ENCODE measurements around the gene RRAGA. TPM values are rescaled to one million over a fixed set of nuclear protein-coding genes. Genes with fewer than 3 reads are reported as not detected.
"Not testable (repeated sequence)": the region's sequence is repeated elsewhere in the genome, so short reads cannot be mapped to it uniquely, and the experiment has no call there.

Gene RRAGA
- total RNA-seq: 54.1 and 54.3 TPM in 2 replicates

DNA sequence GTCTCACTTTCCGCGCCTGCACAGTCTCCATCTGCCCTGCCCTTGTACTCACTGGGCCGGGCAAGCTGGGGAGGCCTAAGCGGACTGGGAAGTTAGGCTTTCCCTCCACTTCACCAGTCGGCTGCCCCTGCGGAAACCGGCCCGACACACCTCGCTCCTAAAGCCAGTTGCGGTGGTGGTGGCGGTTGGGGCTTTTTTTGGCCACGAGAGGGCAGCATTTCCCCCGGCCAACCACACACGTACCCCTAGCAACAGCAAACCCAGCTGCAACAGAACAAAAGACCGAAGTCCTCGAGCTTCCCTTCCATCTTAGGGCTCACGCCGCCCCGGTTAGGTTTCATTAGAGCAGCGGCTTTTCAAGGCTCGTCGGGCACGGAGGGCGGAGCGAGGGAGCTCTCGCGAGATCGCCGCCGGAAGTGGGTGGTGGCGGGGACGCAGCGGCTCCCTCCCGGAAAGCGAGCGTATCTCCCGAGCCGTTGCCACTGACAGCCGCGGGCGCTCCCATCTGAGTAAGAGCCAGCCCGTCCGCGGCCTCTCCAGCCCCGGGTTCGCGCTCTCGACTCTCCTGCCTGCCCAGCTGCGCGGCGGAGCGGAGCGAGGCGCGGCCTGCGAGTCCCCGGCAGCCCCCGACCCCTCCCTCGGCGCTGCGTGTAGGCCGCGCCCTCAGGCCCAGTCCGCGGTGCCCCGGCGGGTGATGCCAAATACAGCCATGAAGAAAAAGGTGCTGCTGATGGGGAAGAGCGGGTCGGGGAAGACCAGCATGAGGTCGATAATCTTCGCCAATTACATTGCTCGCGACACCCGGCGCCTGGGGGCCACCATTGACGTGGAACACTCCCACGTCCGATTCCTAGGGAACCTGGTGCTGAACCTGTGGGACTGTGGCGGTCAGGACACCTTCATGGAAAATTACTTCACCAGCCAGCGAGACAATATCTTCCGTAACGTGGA lies at the start of gene RRAGA:
Gene RRAGA (plus strand): TSS at position 462 of the 951 bp plus-strand sequence. CDS start 233 bp downstream, at position 695.
- peak within 1 kb of the TSS; percentile 99 for H3K27ac Mint-ChIP-seq
- H3K27me3 Mint-ChIP-seq: no peaks in the 10 kb centered on the region
- peaks cover 23% of the 10 kb centered on the region for H3K36me3 Mint-ChIP-seq (ENCODE audit: low read depth)
- H3K4me3 Mint-ChIP-seq: peak within 1 kb of the TSS; percentile 95
- intact Hi-C loops (cut with micrococcal nuclease): loop anchor here (1.0 kb wide), 7 partner anchors 53 to 408 kb away; partner anchors contain the start of genes HAUS6, PLIN2 and RPS6
- no peaks in the 10 kb centered on the region for H3K9me3 Mint-ChIP-seq
- peaks cover 32% of the 10 kb centered on the region for H3K4me1 Mint-ChIP-seq
- DNase-seq: peak; percentile 99

- Mint-ChIP-seq H3K27me3 (no peaks in the 10 kb centered on the region), H3K4me1 (no peaks in the 10 kb centered on the region), H3K9me3 (peaks cover 10% of the 10 kb centered on the region), H3K4me3 (no peak overlapping the region), H3K27ac (no peak overlapping the region), H3K36me3 (ENCODE audit: low read depth) (no peaks in the 10 kb centered on the region)
- intact Hi-C loops (cut with micrococcal nuclease): no loop called here
- no peak for DNase-seq
Observed at GRCh38 chr9:19000133-19000532, 49.1 kb upstream of the RRAGA start.

DNA sequence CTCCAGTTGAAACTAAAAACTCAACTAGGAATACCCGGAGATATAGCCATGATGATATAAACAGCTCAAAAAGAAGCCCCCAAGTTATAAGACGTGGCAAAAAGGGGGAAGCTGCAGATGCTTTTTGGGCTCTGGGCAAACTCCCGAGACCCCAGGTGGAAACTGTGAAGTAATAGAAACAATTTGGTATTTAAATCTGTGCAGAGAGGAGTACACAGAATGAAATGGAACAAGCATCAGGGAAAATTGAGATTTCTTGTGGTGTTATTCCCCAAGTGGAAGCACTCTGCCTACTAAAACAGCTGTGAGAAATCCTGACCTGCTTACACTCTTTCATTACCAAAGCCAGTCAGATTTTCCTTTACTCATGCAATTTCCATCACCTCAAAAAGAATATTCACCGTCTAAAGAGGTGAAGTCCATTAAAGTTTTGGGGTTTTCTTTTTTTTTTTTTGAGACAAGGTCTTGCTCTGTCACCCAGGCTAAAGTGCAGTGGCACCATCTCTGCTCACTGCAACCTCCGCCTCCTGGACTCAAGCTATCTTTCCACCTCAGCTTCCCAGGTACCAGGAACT lies 39.7 kb upstream of the RRAGA start:
- Mint-ChIP-seq H3K27me3 (peaks cover 7% of the 10 kb centered on the region), H3K4me1 (no peaks in the 10 kb centered on the region), H3K27ac (no peak overlapping the region), H3K9me3 (no peaks in the 10 kb centered on the region), H3K4me3 (no peak overlapping the region), H3K36me3 (ENCODE audit: low read depth) (no peaks in the 10 kb centered on the region)
- no peak for DNase-seq
- intact Hi-C loops (cut with micrococcal nuclease): no loop called here

GRCh38 chr9:19018201-19018600 lies 31.0 kb upstream of the RRAGA start:
- no peak for DNase-seq
- Mint-ChIP-seq H3K4me3 (no peak overlapping the region), H3K27ac (no peak overlapping the region), H3K27me3 (peaks cover 12% of the 10 kb centered on the region), H3K4me1 (no peaks in the 10 kb centered on the region), H3K36me3 (ENCODE audit: low read depth) (no peaks in the 10 kb centered on the region), H3K9me3 (no peaks in the 10 kb centered on the region)
- intact Hi-C loops (cut with micrococcal nuclease): no loop called here

- no peak overlapping the region for H3K4me3 Mint-ChIP-seq
- intact Hi-C loops (cut with micrococcal nuclease): loop anchor here (10.0 kb wide), 1 partner anchor 576 kb away; no protein-coding TSS in a partner anchor
- H3K4me1 Mint-ChIP-seq: no peaks in the 10 kb centered on the region
- H3K9me3 Mint-ChIP-seq: no peaks in the 10 kb centered on the region
- DNase-seq: no peak
- H3K36me3 Mint-ChIP-seq (ENCODE audit: low read depth): no peaks in the 10 kb centered on the region
- no peak overlapping the region for H3K27ac Mint-ChIP-seq
- H3K27me3 Mint-ChIP-seq: peaks cover 24% of the 10 kb centered on the region
Observed at GRCh38 chr9:19020886-19021455, 28.3 kb upstream of the RRAGA start.

DNA sequence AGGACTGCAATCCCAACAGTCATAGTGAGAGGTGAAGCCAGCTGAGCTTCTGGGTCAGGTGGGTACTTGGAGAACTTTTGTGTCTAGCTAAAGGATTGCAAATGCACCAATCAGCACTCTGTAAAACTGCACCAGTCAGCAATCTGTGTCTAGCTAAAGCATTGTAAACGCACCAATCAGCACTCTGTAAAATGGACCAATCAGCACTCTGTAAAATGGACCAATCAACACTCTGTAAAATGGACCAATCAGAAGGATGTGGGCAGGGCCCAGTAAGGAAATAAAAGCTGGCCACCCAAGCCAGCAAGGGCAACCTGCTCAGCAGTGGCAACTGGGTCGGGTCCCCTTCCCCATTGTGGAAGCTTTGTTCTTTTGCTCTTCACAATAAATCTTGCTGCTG lies 27.6 kb upstream of the RRAGA start:
- DNase-seq; H3K4me1 Mint-ChIP-seq; H3K9me3 Mint-ChIP-seq; H3K27ac Mint-ChIP-seq; H3K4me3 Mint-ChIP-seq; H3K36me3 Mint-ChIP-seq (ENCODE audit: low read depth): not testable (repeated sequence)
- intact Hi-C loops (cut with micrococcal nuclease): loop anchor here (10.0 kb wide), 1 partner anchor 577 kb away; no protein-coding TSS in a partner anchor
- peaks cover 24% of the 10 kb centered on the region for H3K27me3 Mint-ChIP-seq

GRCh38 chr9:19022206-19022605 lies 27.0 kb upstream of the RRAGA start:
- peaks cover 7% of the 10 kb centered on the region for H3K4me1 Mint-ChIP-seq
- DNase-seq: no peak
- no peaks in the 10 kb centered on the region for H3K9me3 Mint-ChIP-seq
- no peaks in the 10 kb centered on the region for H3K36me3 Mint-ChIP-seq (ENCODE audit: low read depth)
- intact Hi-C loops (cut with micrococcal nuclease): loop anchor here (10.0 kb wide), 1 partner anchor 577 kb away; no protein-coding TSS in a partner anchor
- H3K27me3 Mint-ChIP-seq: peaks cover 24% of the 10 kb centered on the region
- H3K4me3 Mint-ChIP-seq: no peak overlapping the region
- no peak overlapping the region for H3K27ac Mint-ChIP-seq

DNA sequence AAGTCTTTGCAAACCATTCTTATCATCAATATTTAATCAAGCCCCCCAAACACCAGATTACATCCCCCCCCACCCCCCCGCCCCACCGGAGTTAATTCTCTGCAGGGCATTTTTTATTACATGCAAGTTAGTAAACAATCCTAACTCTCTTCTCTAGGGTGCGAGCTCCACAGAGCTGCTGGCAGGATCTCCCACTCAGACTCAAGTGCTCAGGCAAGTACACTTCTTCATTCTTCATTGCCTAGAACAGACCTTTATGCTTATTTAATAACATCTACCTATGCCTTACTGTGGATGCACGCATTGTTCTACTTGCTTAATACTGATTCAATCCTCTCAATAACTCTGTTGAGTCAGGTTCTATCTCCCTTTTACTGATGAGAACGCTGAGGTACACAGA lies 26.1 kb upstream of the RRAGA start:
- Mint-ChIP-seq H3K9me3 (no peaks in the 10 kb centered on the region), H3K4me3 (no peak overlapping the region), H3K27ac (no peak overlapping the region), H3K4me1 (peaks cover 7% of the 10 kb centered on the region), H3K27me3 (peaks cover 24% of the 10 kb centered on the region), H3K36me3 (ENCODE audit: low read depth) (no peaks in the 10 kb centered on the region)
- DNase-seq: no peak
- intact Hi-C loops (cut with micrococcal nuclease): loop anchor here (10.0 kb wide), 1 partner anchor 578 kb away; no protein-coding TSS in a partner anchor

DNA sequence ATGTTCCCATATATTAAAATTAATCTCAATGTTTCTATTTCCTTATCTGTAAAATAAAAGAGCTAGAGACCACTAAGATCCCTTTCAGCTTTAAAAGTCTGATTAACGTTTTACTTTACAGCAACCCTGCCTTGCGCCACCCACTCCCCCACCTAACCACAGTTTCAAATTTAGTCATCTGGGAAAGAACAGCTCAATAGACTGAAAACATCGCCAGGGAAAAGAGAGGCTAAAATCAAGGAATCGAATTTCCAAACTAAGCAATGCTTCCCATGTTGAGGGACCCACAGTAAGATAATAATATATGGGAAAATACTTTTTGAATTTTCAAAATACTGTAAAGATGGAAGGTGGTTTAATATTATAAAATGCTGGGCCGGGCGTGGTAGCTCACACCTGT lies 22.9 kb upstream of the RRAGA start:
- intact Hi-C loops (cut with micrococcal nuclease): loop anchor here (5.0 to 10.0 kb wide), 2 partner anchors 582 to 1214 kb away; no protein-coding TSS in a partner anchor
- Mint-ChIP-seq H3K9me3 (no peaks in the 10 kb centered on the region), H3K4me3 (no peak overlapping the region), H3K27ac (no peak overlapping the region), H3K36me3 (ENCODE audit: low read depth) (no peaks in the 10 kb centered on the region), H3K27me3 (peaks cover 27% of the 10 kb centered on the region), H3K4me1 (peaks cover 11% of the 10 kb centered on the region)
- no peak for DNase-seq

- Mint-ChIP-seq H3K36me3 (ENCODE audit: low read depth) (no peaks in the 10 kb centered on the region), H3K27me3 (peaks cover 19% of the 10 kb centered on the region), H3K27ac (no peak overlapping the region), H3K4me1 (peaks cover 11% of the 10 kb centered on the region), H3K9me3 (no peaks in the 10 kb centered on the region), H3K4me3 (no peak overlapping the region)
- DNase-seq: no peak
- intact Hi-C loops (cut with micrococcal nuclease): loop anchor here (5.0 to 10.0 kb wide), 2 partner anchors 583 to 1216 kb away; no protein-coding TSS in a partner anchor
Observed at GRCh38 chr9:19027825-19028224, 21.4 kb upstream of the RRAGA start.

DNA sequence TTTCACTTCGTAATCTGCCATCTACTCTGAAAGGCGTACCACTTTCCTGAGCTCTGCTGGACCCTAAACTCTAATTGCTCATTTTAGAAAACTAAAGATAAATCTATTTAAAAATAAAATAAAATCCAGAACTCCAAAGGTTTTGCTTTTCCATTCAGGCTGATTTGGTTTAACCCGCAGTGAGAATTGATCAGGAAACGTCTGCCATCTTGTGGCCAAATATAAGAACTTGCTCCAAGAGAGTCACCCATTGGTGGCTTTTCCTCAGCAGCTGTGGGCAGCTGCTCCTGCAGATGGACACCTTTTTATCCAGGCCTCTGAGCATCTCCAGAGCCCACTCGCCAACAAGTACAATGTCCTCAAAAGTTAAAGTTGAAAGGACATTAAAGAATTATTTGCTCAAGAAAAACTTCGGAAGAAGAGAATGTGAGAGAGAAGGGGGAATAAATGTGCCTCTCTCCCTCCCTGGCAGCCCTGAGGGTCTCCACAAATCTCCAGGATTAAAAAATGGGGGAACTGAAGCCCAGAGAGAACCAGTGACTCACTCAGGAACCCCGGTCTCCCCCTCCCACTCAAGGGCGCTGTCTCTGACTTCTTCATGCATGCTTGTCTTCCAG lies 20.3 kb upstream of the RRAGA start:
- peak; percentile 81 for DNase-seq
- Mint-ChIP-seq H3K4me1 (peaks cover 11% of the 10 kb centered on the region), H3K27ac (no peak overlapping the region), H3K4me3 (no peak overlapping the region), H3K36me3 (ENCODE audit: low read depth) (no peaks in the 10 kb centered on the region), H3K27me3 (peaks cover 11% of the 10 kb centered on the region), H3K9me3 (no peaks in the 10 kb centered on the region)
- intact Hi-C loops (cut with micrococcal nuclease): loop anchor here (1.0 to 10.0 kb wide), 3 partner anchors 584 to 1217 kb away; no protein-coding TSS in a partner anchor

DNA sequence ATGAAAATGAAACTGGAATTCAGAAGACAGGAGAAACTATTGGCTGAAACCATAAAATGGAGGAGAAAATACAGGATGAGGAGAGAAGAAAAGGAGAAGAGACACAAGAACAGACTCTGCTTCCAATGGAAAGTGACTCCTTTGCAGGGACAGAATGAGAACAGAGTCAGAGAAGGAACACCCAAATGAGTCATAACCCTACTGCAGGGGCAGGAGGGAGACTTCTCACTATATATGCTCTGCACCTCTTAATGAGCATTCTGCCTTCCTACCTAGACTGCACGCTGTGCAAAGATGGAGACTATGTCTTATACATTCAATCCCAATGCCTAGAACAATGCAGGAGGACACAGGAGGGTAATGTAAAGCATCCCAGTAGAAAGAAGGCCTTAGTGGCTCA lies 18.3 kb upstream of the RRAGA start:
- Mint-ChIP-seq H3K27me3 (peaks cover 10% of the 10 kb centered on the region), H3K27ac (no peak overlapping the region), H3K4me3 (no peak overlapping the region), H3K9me3 (no peaks in the 10 kb centered on the region), H3K4me1 (peaks cover 11% of the 10 kb centered on the region), H3K36me3 (ENCODE audit: low read depth) (no peaks in the 10 kb centered on the region)
- intact Hi-C loops (cut with micrococcal nuclease): no loop called here
- no peak for DNase-seq

DNA sequence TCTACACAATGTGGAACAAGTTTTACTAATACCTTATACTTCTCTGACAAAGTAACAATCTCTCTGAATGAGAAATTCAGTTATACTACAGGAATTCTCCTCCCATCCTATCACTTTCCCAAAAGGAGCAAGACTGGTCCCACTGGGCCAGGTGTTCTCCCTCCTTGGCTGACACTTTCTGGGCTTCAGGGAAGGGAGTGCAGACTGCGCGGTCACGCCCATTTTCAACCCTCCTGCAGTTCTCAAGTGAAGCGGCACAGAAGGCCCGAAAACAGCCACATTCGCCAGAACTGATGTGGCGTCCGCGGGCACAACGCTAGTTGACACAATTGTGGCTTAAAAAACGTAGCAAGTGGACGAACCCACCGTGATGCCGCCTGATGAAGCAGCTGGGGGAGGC lies 16.8 kb upstream of the RRAGA start:
- Mint-ChIP-seq H3K4me1 (peaks cover 4% of the 10 kb centered on the region), H3K27ac (no peak overlapping the region), H3K4me3 (no peak overlapping the region), H3K36me3 (ENCODE audit: low read depth) (no peaks in the 10 kb centered on the region), H3K27me3 (peaks cover 10% of the 10 kb centered on the region), H3K9me3 (no peaks in the 10 kb centered on the region)
- DNase-seq: no peak
- intact Hi-C loops (cut with micrococcal nuclease): no loop called here

Data from activated CD4-positive, alpha-beta T cell treated with anti-CD3 and anti-CD28 coated beads, Interleukin-2, amount 10 ng/mL, durations not matched to agents 24 days and 14 days (primary cell).